ENCODE results near the gene TAL1. TPM values are rescaled to one million over a fixed set of nuclear protein-coding genes. Genes with fewer than 3 reads are reported as not detected.

TAL1 gene
- total RNA-seq, 4 donors from 2014 or later = 3.0 to 4.2 (median 3.6) TPM

GRCh38 chr1:47181955-47182675 is 49.9 kb downstream of the TAL1 start:
- Histone ChIP-seq H3K27me3 (peaks cover 46% of the 10 kb centered on the region), H3K4me1 (peaks cover 0 to 19% (median 12%) of the 10 kb centered on the region in 3 donors), H3K4me3 (no peak overlapping the region), H3K9me3 (no peaks in the 10 kb centered on the region), H3K27ac (no peak overlapping the region), H3K36me3 (no peaks in the 10 kb centered on the region)
- ATAC-seq = no peak
- WGBS, 2 donors (ENCODE audit: low coverage in 1 of 2) = 69 to 100% methylated on average over 1 to 6 of the region's 7 CpGs
- TF ChIP-seq POLR2AphosphoS5 (IDR thresholded peaks at IDR 0.05) = no peak
- TF ChIP-seq EP300 (IDR thresholded peaks at IDR 0.05) = no peak
- TF ChIP-seq POLR2A (IDR thresholded peaks at IDR 0.05) = no peak
- TF ChIP-seq CTCF (IDR thresholded peaks at IDR 0.05) = no peak

GRCh38 chr1:47181095-47181954 is 50.7 kb downstream of the TAL1 start:
- ATAC-seq = no peak
- H3K9me3 ChIP-seq = no peaks in the 10 kb centered on the region
- TF ChIP-seq EP300 (IDR thresholded peaks at IDR 0.05) = no peak
- no peak for TF ChIP-seq CTCF (IDR thresholded peaks at IDR 0.05)
- no peak for TF ChIP-seq POLR2AphosphoS5 (IDR thresholded peaks at IDR 0.05)
- no peak for TF ChIP-seq POLR2A (IDR thresholded peaks at IDR 0.05)
- no peaks in the 10 kb centered on the region for H3K36me3 ChIP-seq
- H3K27ac ChIP-seq = no peak overlapping the region
- H3K27me3 ChIP-seq = peaks cover 50% of the 10 kb centered on the region
- WGBS, 2 donors (ENCODE audit: low coverage in 1 of 2) = 50 to 62% methylated on average over 2 to 4 of the region's 18 CpGs
- H3K4me1 ChIP-seq = peaks cover 0 to 19% (median 12%) of the 10 kb centered on the region in 3 donors
- no peak overlapping the region for H3K4me3 ChIP-seq

GRCh38 chr1:47180603-47181094 is 51.4 kb downstream of the TAL1 start:
- Histone ChIP-seq H3K4me3 (no peak overlapping the region), H3K9me3 (no peaks in the 10 kb centered on the region), H3K27me3 (peaks cover 57% of the 10 kb centered on the region), H3K4me1 (peaks cover 0 to 20% (median 12%) of the 10 kb centered on the region in 3 donors), H3K27ac (no peak overlapping the region), H3K36me3 (no peaks in the 10 kb centered on the region)
- WGBS, 2 donors (ENCODE audit: low coverage in 1 of 2) = 35 to 80% methylated on average over 2 to 3 of the region's 3 CpGs
- no peak for ATAC-seq
- TF ChIP-seq CTCF (IDR thresholded peaks at IDR 0.05) = no peak
- TF ChIP-seq EP300 (IDR thresholded peaks at IDR 0.05) = no peak
- TF ChIP-seq POLR2AphosphoS5 (IDR thresholded peaks at IDR 0.05) = no peak
- TF ChIP-seq POLR2A (IDR thresholded peaks at IDR 0.05) = no peak

GRCh38 chr1:47179988-47180563 is 51.9 kb downstream of the TAL1 start:
- H3K27ac ChIP-seq = no peak overlapping the region
- H3K9me3 ChIP-seq = no peaks in the 10 kb centered on the region
- H3K27me3 ChIP-seq = peaks cover 58% of the 10 kb centered on the region
- no peak for ATAC-seq
- H3K4me3 ChIP-seq = no peak overlapping the region
- TF ChIP-seq EP300 (IDR thresholded peaks at IDR 0.05) = no peak
- TF ChIP-seq CTCF (IDR thresholded peaks at IDR 0.05) = no peak
- TF ChIP-seq POLR2AphosphoS5 (IDR thresholded peaks at IDR 0.05) = no peak
- TF ChIP-seq POLR2A (IDR thresholded peaks at IDR 0.05) = no peak
- H3K4me1 ChIP-seq = peaks cover 0 to 22% (median 12%) of the 10 kb centered on the region in 3 donors
- whole genome bisulfite sequencing, 2 donors (ENCODE audit: low coverage in 1 of 2) = 68% methylated on average over 3 of the region's 3 CpGs; no CpG with 5 or more reads in 1 of the 2 donors
- no peaks in the 10 kb centered on the region for H3K36me3 ChIP-seq

Data from gastroesophageal sphincter (tissue), 4 donors.